ENCODE data around the gene ZNF784.
"Not testable (repeated sequence)": the region's sequence is repeated elsewhere in the genome, so short reads cannot be mapped to it uniquely, and the experiment has no call there.

ZNF784 gene

DNA sequence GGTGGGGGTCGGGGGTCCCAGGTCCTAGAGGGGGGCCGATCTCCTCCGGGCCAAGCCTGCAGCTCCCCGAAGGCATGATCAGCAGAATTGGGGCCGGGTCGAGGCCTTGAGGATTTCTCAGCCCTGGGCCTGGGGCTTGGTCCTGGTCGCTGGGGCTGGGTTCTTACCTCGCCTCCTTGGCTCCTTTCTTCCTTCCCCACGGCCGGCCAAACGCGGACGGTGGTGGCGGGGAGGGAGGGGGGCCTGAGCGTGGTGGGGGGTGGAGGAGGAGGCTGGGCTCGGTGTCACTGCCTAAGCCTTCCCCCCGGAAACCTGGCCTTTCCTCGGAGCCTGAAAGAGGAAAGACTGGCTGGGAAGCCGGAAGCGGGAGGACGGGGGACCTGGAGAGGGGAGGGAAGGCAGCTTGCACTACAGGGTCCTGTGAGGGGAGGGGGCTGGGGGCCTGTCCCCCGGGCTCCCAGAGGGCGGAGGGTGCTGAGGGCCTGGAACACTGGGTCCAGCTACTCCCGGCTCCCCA is 43.7 kb downstream of the ZNF784 start, which contains the start of gene ZNF579:
Gene ZNF579, minus strand, starts transcription at position 221 of the 517 bp plus-strand sequence. CDS start 1,209 bp downstream, outside the sequence.
- peak; percentile 91 to 92 for DNase-seq

DNA sequence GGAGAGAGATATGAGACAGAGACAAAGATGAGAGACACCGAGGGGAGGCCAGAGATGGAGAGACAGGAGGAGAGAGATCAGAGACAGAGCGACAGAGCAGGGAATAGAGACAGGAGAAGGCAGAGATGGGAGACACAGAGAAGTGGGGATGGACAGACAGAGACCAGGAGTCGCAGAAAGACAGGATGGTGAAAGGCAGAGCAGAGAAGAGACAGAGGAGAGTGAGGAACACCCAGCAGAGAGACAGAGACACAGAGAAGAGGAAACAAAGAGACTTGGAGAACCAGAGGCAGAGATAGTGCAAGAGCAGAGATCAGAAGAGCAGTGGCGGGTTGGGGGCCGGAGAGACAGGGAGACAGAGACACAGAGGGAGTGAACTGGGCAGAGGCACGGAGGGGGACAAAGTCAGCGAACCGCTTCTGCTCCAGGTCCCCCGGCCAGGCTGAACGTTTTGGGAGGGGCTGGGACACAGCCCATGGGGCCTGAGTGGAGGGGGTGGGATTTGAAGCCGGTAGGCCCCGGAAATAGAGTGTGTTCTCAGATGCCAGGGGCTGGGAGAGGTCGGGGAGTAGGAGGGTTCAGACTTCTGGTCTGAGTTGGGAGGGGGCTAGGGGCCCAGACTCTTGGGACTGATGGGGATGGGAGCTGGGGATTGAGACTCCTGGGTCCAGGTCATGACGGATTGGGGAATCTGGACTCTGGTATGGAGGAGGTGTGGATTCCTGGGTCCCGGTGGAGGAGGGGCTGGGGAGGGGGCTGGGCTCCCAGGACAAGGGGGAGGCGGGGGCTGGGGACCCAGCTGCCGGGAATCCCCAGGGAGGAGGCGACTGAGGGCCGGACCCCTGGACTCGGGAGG is 44.4 kb downstream of the ZNF784 start:
- DNase-seq = peak in 1 of 2 experiments; percentile 10

DNA sequence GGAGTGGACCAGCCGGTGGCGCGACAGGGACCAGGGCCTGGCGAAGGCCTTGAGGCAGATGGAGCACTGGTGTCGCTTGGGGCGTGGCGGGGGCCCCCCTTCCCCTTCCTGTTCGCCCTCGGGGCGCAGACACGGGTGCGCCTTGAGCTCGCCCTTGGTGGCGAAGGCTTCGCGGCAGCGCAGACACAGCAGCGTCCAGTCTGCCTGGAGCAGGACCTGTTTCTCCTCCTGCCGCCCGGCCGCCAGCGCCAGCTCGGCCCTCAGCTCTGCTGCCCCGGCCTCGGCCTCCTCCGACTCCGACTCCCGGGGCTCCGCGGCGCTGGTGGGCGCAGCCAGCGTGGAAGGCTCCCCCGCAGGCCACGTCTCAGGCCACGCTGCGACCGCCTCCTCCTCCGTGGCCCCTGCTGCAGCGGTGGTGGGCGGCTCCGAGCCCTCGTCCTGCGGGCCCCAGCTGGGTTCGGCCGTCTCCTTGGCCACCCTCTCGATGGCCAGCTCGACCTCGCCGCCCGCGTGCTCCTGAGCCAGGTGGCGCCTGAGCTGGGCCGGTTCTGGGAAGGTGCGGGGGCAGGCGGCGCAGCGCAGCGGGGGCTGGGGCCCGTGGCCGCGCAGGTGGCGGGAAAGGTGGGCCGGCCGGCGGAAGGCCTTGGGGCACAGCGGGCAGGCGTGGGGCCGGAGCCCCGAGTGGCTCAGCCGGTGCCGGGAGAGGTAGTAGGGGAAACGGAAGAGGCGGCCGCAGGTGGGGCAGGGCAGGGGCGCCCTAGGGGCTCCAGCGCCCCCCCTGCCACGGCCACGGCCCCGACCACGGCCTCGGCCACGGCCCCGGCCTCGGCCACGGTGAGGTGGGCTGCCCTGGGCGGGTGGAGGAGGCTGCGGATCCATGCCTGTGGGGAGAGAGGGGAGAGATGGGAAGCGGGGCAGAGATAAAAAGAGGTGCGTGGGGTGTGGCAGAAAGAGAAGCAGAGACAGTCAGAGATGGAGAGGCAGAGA is 45.3 kb downstream of the ZNF784 start:
- DNase-seq = no peak

DNA sequence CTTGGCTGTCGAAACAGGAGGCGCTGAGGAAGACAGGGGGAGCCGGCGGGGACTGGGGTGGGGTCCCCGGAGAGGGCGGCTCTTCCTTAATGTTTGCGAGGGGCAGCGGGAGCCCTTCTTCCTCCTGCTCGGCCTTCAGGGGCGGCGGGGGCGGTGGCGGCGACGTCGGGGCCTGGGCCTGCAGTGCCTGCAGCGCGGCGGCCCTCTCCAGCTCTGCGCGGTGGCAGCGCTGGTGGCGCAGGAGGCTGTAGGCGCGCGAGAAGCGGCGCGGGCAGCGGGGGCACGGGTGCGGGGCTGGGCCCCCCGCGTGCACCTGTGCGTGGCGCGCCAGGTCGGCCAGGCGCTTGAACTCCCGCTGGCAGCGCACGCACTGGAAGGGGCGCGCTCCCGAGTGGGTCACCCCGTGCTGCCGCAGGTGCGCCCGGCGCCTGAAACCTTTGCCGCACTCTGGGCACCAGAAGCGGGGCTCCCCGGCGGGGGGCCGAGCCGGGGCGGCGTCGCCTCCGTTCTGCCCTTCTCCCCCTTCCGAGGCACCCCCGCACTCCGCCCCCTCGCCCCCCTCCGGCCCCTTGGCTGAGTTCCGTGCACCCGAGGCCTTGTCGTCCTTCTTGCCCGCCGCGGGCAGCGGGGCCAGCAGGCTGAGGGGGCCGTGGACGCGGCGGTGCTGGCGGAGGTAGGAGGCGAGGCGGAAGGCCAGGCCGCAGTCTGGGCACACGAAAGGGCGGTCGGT is 46.2 kb downstream of the ZNF784 start:
- no peak for DNase-seq

DNA sequence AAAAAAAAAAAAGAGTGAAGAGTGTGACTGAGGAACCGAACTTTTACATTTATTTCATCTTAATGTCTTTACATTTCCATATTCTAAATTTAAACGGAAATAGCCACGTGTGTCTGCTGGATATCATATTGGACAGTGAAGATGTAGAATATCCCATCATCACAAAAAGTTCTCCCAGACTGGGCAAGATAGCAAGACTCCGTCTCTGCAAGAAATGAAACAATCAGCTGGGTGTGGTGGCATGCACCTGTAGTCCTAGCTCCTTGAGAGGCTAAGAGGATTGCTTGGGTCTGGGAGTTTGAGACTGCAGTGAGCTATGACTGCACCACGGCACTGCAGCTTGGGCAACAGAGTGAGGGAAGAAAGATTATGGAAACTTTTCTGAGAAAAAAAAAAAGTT is 47.6 kb downstream of the ZNF784 start:
- no peak for DNase-seq

DNA sequence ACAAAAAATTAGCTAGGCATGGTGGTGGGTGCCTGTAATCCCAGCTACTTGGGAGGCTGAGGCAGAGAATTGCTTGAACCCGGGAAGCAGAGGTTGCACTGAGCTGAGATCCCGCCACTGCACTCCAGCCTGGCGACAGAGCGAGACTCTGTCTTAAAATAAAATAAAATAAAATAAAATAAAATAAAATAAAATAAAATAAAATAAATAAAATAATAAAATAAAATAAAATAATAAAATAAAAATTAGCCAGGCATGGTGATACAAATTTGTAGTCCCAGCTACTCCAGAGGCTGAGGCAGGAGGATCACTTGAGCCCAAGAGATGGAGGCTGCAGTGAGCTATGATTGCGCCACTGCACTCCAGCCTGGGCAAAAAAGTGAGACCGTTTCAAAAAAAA is 50.4 kb downstream of the ZNF784 start:
- not testable (repeated sequence) for DNase-seq
